GM19240 (cell line): Measurements from ENCODE around the gene MCC.

Source experiments
- DNase-seq: peaks from one replicate; pipeline ENCODE4 v3.0.0; 2011; ENCODE audit warnings: low spot score; ENCODE audit not compliant: insufficient read length

The MCC gene

GRCh38 chr5:113036826-113037225, 451.4 kb downstream of the MCC start:
- no peak for DNase-seq

GRCh38 chr5:113036321-113036720, 451.9 kb downstream of the MCC start:
- no peak for DNase-seq

- DNase-seq, result no peak
Measured at GRCh38 chr5:113035096-113035495, 453.2 kb downstream of the MCC start.

- DNase-seq, result no peak
Measured at GRCh38 chr5:113034182-113034773, 454.0 kb downstream of the MCC start.

- DNase-seq, result no peak
Measured at GRCh38 chr5:113031557-113031956, 456.7 kb downstream of the MCC start.

DNA sequence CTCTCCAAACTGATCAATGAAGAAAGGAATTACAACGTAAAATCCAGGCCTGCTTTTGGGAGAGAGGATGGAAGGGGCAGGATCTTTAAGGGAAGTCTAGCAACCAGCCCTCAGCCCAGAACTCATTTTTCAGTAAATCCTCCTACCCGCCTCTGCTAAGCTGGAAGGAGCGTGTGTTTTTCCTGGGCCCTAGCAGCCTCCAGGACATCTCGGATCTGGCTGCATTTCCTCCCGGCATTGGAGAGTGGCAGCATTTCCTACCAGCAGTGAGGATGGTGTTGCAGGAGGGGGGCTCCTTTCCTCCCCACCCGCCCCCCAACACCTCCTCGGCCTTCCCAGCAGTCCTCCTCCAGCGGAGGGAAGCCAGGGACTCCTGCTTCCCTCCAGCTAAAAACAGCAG, 457.1 kb downstream of the MCC start:
- no peak for DNase-seq

- DNase-seq, result no peak
Measured at GRCh38 chr5:113029614-113030013, 458.6 kb downstream of the MCC start.

- no peak for DNase-seq
Measured at GRCh38 chr5:113027431-113027830, 460.8 kb downstream of the MCC start.

- DNase-seq, result no peak
Measured at GRCh38 chr5:113027015-113027414, 461.2 kb downstream of the MCC start.

DNA sequence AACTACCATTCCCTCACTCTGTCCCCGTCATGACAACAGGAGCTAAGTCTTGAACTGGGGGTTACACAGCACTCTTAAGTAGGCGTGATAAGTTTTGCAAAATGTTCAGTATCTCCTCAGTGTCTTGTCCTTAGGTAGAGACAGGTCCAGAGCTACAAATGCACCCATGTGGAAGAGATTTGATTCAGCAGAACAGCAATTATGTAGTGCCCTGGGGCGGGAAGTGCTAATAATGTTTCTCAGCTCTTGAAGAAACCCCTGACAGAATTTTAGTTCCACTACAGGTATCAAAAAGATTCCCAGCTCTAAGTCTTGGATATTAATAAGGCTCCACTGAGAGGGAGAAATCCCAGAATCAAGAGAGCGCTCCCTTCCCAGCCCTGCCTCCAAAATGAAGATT, 462.0 kb downstream of the MCC start:
- no peak for DNase-seq

GRCh38 chr5:113025596-113025995, 462.7 kb downstream of the MCC start:
- DNase-seq, result no peak

GRCh38 chr5:113024076-113024697, 464.1 kb downstream of the MCC start:
- no peak for DNase-seq

GRCh38 chr5:113022661-113023060, 465.6 kb downstream of the MCC start:
- no peak for DNase-seq

- no peak for DNase-seq
Measured at GRCh38 chr5:113020461-113021273, 467.6 kb downstream of the MCC start.

DNA sequence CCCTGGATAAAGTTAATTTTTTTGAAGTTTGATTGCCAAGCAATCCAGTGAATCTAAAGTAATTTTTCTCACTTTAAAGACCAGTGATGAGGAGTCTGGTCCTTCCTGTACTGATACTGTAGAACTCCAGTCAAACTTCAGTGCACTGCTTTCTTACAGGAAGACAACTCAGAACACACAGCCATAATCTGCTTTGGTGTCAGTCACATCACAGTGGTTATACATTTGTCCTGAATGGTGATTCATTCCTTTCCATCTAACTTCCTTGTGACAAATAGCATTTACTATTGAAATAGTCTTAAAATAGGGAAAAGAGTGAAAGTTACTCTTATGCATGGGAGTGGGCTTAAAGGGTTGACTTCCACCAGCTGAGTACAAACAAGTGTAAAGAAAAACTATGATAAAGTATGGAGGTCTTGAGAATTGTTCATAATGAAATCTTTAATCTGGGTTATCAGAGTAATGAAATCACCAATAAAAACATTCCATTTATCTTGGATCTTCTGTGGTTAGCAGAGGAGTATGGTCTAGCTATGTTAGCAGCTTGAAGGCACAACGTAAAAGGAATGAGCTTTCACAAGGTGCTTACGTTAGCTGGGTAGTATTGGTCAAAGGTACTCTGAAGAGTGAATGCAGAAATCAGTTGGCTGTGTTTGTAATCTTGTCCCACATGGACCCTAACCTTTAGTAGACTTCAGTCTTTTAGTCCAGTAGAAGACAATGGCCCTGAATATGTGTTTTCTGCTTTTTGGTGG, 470.2 kb downstream of the MCC start:
- DNase-seq, result no peak

DNA sequence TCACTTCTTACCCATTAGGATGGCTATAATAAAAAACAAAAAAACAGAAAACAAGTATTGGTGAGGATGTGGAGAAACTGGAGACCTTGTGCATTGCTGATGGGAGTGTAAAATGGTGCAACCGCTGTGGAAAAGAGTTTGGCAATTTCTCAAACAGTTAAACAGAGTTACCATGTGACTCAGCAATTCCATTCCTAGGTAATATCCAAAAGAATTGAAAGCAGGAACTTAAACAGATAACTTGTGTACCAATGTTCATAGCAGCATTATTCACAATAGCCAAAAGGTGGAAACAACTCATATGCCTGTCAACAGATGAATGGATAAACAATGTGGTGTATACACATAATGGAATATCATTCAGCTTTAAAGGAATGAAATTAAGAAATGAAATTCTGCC, 482.8 kb downstream of the MCC start:
- no peak for DNase-seq

GRCh38 chr5:113003763-113004162, 484.5 kb downstream of the MCC start:
- no peak for DNase-seq

- no peak for DNase-seq
Measured at GRCh38 chr5:113002423-113002822, 485.8 kb downstream of the MCC start.

GRCh38 chr5:113000466-113000865, 487.8 kb downstream of the MCC start:
- no peak for DNase-seq

GRCh38 chr5:112998296-112998695, 490.0 kb downstream of the MCC start:
- DNase-seq, result no peak

DNA sequence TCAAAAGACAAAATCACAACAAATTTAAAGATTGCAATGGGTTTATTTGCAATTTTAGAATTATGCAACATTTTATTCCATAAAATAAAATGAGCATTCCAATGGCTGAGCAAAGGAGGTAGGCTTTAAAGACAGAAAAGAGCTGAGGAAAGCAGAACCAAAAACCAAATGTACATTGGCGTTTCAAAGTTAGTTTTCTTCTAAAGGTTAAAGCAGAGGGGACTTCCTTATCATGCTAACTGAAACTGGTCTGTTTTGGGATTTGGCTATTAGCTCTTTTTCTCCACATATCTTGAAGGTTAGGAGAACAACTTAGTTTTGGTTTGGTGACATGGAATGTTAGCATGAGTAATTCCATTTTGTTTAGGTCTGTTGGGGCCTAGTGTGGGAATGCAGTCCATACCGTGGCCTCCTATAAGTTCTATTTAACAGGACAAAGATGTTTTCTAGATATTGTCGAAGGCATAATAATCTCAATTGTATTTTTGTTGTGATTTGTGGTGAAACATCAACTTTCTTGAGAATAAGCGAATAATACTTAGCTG, 491.4 kb downstream of the MCC start:
- DNase-seq, result no peak
